Inflammatory macrophage (primary cell): ENCODE measurements around the gene ARHGDIA.
"Not testable (repeated sequence)": the region's sequence is repeated elsewhere in the genome, so short reads cannot be mapped to it uniquely, and the experiment has no call there.

Experiments used
- DNase-seq, 2 donors: peaks; one replicate each; pipeline ENCODE4 v3.0.0-alpha.2; 2020 to 2022
- total RNA-seq, 18 experiments: gene quantifications; one replicate each; lab custom pipeline; 2026; ENCODE audit warnings: mixed read lengths in 6 of 18, inconsistent platforms in 2 of 18; lab: John Stamatoyannopoulos, UW

The ARHGDIA gene
- total RNA-seq: 49.6 to 265 (median 108) reads per million in 18 experiments

GRCh38 chr17:81870981-81871386 lies at the start of gene ARHGDIA:
Gene ARHGDIA, minus strand, starts transcription at chr17:81871337. Its CDS starts 1,407 bp downstream, at chr17:81869930.
- DNase-seq: no peak

- DNase-seq: no peak
Observed at GRCh38 chr17:81918832-81919545, 47.9 kb upstream of the ARHGDIA start.

GRCh38 chr17:81918333-81918669 lies 47.2 kb upstream of the ARHGDIA start:
- DNase-seq: not testable (repeated sequence)

GRCh38 chr17:81917565-81918332 lies 46.6 kb upstream of the ARHGDIA start, which contains the start of gene SIRT7:
Gene SIRT7, minus strand, starts transcription at chr17:81918176. Its CDS starts 45 bp downstream, at chr17:81918131.
- DNase-seq: peak; percentile 82 to 87

- peak; percentile 78 to 84 for DNase-seq
Observed at GRCh38 chr17:81916234-81917001, 45.3 kb upstream of the ARHGDIA start.

- no peak for DNase-seq
Observed at GRCh38 chr17:81915331-81915730, 44.2 kb upstream of the ARHGDIA start.

- DNase-seq: no peak
Observed at GRCh38 chr17:81914103-81914850, 43.1 kb upstream of the ARHGDIA start.

- DNase-seq: no peak
Observed at GRCh38 chr17:81913394-81914102, 42.4 kb upstream of the ARHGDIA start.

- no peak for DNase-seq
Observed at GRCh38 chr17:81912441-81913309, 41.5 kb upstream of the ARHGDIA start.

GRCh38 chr17:81911969-81912368 lies 40.8 kb upstream of the ARHGDIA start:
- DNase-seq: no peak

- DNase-seq: peak; percentile 79 to 90
Observed at GRCh38 chr17:81911277-81911961, 40.3 kb upstream of the ARHGDIA start, which contains the start of gene PCYT2. Gene PCYT2, minus strand, starts transcription at chr17:81911399. Its CDS starts 44 bp downstream, at chr17:81911355.

- DNase-seq: no peak
Observed at GRCh38 chr17:81910840-81911276, 39.7 kb upstream of the ARHGDIA start.

- DNase-seq: peak in 1 of 2 donors; percentile 50
Observed at GRCh38 chr17:81909966-81910839, 39.1 kb upstream of the ARHGDIA start.

- no peak for DNase-seq
Observed at GRCh38 chr17:81909231-81909630, 38.1 kb upstream of the ARHGDIA start.

GRCh38 chr17:81908793-81909192 lies 37.7 kb upstream of the ARHGDIA start:
- no peak for DNase-seq

- DNase-seq: no peak
Observed at GRCh38 chr17:81907219-81908145, 36.3 kb upstream of the ARHGDIA start.

GRCh38 chr17:81906476-81907218 lies 35.5 kb upstream of the ARHGDIA start:
- DNase-seq: no peak
